Measurements from ENCODE around the gene DCAKD.

The DCAKD gene

DNA sequence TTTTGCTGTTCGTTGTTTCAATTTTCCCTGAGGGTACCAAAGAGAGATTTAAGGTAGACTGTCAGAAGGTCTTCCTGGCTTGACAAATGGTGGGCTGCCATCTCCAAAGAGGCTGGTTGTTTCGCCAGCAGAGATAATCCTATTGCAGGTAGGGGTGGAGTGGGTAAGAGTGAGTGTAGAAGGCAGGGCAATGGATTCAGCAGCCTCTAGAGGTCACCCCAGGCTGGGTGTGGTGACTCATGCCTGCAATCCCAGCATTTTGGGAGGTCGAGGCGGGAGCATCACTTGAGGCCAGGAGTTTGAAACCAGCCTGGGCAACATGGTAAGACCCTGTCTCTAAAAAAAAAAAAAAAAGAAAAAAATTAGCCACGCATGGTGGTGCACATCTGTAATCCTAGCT, 34.6 kb downstream of the DCAKD start:
- H3K4me1 ChIP-seq, result peaks cover 10% of the 10 kb centered on the region
- no peak overlapping the region for H3K27ac ChIP-seq
- no peaks in the 10 kb centered on the region for H3K36me3 ChIP-seq (ENCODE audit: control insufficient read depth, insufficient read depth, low read length)
- H3K4me3 ChIP-seq (ENCODE audit: low read depth, low read length), result no peak overlapping the region
- TF ChIP-seq, protein P1, sequence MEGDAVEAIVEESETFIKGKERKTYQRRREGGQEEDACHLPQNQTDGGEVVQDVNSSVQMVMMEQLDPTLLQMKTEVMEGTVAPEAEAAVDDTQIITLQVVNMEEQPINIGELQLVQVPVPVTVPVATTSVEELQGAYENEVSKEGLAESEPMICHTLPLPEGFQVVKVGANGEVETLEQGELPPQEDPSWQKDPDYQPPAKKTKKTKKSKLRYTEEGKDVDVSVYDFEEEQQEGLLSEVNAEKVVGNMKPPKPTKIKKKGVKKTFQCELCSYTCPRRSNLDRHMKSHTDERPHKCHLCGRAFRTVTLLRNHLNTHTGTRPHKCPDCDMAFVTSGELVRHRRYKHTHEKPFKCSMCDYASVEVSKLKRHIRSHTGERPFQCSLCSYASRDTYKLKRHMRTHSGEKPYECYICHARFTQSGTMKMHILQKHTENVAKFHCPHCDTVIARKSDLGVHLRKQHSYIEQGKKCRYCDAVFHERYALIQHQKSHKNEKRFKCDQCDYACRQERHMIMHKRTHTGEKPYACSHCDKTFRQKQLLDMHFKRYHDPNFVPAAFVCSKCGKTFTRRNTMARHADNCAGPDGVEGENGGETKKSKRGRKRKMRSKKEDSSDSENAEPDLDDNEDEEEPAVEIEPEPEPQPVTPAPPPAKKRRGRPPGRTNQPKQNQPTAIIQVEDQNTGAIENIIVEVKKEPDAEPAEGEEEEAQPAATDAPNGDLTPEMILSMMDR (IDR thresholded peaks at IDR 0.05), result no peak
- H3K9me3 ChIP-seq (ENCODE audit: control insufficient read depth, low read length), result no peaks in the 10 kb centered on the region
- no peak overlapping the region for H3K4me2 ChIP-seq (ENCODE audit: low read length)
- H3K27me3 ChIP-seq (ENCODE audit: control insufficient read depth, insufficient read depth, low read length), result no peaks in the 10 kb centered on the region
- H3K9ac ChIP-seq, result no peak overlapping the region
- no peak overlapping the region for H2AFZ ChIP-seq
- no peaks in the 10 kb centered on the region for H3K79me2 ChIP-seq

DNA sequence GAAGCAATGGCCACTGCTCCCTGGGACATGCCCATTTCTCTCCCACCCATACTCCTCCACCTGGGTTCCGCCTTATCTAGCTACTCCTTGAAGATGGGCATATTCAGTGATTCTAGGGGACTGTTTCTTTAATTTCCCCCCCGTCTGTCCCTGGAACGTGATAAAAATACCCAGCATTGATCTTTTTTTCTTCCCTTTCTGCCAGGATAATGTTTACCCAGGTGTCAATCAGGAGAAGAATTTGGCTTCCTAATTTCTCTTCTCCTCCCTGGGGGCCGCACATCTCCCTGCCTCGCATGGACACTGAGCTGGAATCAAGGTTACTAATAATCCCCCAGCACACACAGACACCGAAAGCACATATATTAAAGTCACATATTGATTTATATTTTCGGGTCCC, 35.2 kb downstream of the DCAKD start:
- Histone ChIP-seq H3K27me3 (ENCODE audit: control insufficient read depth, insufficient read depth, low read length) (no peaks in the 10 kb centered on the region), H3K9ac (no peak overlapping the region), H3K27ac (no peak overlapping the region), H3K4me3 (ENCODE audit: low read depth, low read length) (no peak overlapping the region), H3K9me3 (ENCODE audit: control insufficient read depth, low read length) (no peaks in the 10 kb centered on the region), H3K36me3 (ENCODE audit: control insufficient read depth, insufficient read depth, low read length) (no peaks in the 10 kb centered on the region), H3K4me2 (ENCODE audit: low read length) (no peak overlapping the region), H3K4me1 (peaks cover 8% of the 10 kb centered on the region), H3K79me2 (no peaks in the 10 kb centered on the region), H2AFZ (no peak overlapping the region)
- TF ChIP-seq, protein P1 (IDR thresholded peaks at IDR 0.05), result no peak

DNA sequence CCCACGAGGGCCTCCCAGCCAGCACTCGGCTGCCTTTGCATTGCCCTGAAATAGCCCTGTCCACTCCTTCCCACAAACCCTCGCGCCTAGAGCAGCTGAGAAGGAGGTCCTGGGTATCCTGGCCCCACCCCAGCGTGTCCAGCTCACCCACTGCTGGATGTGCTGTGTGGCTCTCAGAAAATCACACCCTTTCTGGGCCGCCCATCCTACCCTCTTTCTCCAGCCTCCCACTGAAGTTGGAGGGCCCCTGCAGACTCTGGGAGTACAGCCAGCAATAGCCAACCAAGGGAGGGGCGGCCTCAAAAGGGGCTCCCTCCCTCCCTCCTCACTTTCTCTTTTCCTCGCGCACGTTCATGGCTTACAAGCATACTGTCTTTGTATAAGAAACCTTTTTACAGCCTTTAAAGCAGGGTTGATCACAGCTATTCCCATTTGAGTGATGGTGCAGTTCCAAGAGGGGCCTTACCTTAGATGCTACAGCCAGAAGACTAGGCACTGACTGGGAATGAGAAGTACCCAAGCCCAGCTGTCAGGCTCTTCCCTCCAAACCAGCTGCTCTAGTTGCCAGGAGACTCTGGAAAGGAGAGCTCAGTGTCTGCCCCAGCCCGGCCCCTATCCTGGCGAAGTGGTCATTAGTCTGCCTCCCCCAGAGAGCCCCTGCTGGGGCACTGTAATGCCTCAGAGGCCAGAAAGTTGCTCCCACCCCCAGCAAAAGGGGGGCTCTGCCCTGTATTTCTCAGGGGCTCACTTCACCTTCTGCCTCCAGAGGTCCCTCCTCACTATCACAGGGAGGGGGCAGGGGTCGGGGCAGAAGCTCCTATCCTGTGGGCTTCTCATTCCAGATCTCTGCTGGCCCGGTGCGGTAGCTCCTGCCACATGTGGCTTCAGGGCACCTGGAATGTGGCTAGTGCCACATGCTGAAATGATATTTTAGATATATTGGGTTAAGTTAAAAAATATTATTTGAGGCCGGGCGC, 38.1 kb downstream of the DCAKD start:
- TF ChIP-seq, protein P1 (IDR thresholded peaks at IDR 0.05), result no peak
- no peaks in the 10 kb centered on the region for H3K79me2 ChIP-seq

DNA sequence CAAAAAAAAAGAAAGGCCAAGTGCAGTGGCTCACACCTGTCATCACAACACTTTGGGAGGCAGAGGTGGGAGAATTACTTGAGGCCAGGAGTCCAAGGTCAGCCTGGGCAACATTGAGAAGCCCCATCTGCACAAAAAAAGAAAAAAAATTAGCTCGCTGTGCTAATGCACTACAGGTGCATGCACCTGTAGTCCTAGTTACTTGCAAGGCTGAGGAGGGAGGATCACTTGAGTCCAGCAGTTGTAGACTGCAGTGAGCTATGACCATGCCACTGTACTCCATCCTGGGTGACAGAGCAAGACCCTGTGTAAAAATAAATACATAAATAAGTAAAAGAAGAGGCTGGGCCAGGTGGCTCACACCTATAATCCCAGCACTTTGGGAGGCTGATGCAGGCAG, 39.7 kb downstream of the DCAKD start:
- Histone ChIP-seq H3K9ac (no peak overlapping the region), H3K79me2 (no peaks in the 10 kb centered on the region), H3K4me1 (no peaks in the 10 kb centered on the region), H3K27me3 (ENCODE audit: control insufficient read depth, insufficient read depth, low read length) (no peaks in the 10 kb centered on the region), H2AFZ (no peak overlapping the region), H3K4me3 (ENCODE audit: low read depth, low read length) (no peak overlapping the region), H3K9me3 (ENCODE audit: control insufficient read depth, low read length) (no peaks in the 10 kb centered on the region), H3K27ac (no peak overlapping the region), H3K4me2 (ENCODE audit: low read length) (no peak overlapping the region), H3K36me3 (ENCODE audit: control insufficient read depth, insufficient read depth, low read length) (no peaks in the 10 kb centered on the region)
- TF ChIP-seq, protein P1 (IDR thresholded peaks at IDR 0.05), result no peak

More for the DNA sequence above, 38.1 kb downstream of the DCAKD start:
- H2AFZ ChIP-seq, result peak overlapping the region; percentile 8
- H3K4me1 ChIP-seq, result no peaks in the 10 kb centered on the region
- H3K27me3 ChIP-seq (ENCODE audit: control insufficient read depth, insufficient read depth, low read length), result no peaks in the 10 kb centered on the region
- no peak overlapping the region for H3K4me2 ChIP-seq (ENCODE audit: low read length)
- no peak overlapping the region for H3K9ac ChIP-seq
- no peak overlapping the region for H3K27ac ChIP-seq
- H3K36me3 ChIP-seq (ENCODE audit: control insufficient read depth, insufficient read depth, low read length), result no peaks in the 10 kb centered on the region
- H3K4me3 ChIP-seq (ENCODE audit: low read depth, low read length), result no peak overlapping the region
- H3K9me3 ChIP-seq (ENCODE audit: control insufficient read depth, low read length), result no peaks in the 10 kb centered on the region
